H9 (cell line): Measurements from ENCODE around the gene TMEM52B. TPM values are rescaled to one million over a fixed set of nuclear protein-coding genes. Genes with fewer than 3 reads are reported as not detected.
A peak's percentile ranks its signal among the peaks of the same experiment; 100 is the strongest.
"Not testable (repeated sequence)": the region's sequence is repeated elsewhere in the genome, so short reads cannot be mapped to it uniquely, and the experiment has no call there.

Source experiments
- DNase-seq: peaks from one replicate; pipeline ENCODE4 v3.0.0-alpha.2; 2017
- H2AFZ ChIP-seq: one replicate; pipeline ENCODE4 v1.6.1; 2013; ENCODE audit warnings: mild to moderate bottlenecking, low read length, control low read depth, moderate library complexity
- H2AK5ac ChIP-seq: 2 replicates; pipeline ENCODE4 v1.6.1; 2013; ENCODE audit warnings: low read length, control low read depth, mixed read lengths; ENCODE audit not compliant: insufficient read length
- H2BK120ac ChIP-seq: one replicate; pipeline ENCODE4 v1.6.1; 2013; ENCODE audit warnings: low read depth, mild to moderate bottlenecking, low read length, control low read depth, inconsistent platforms; ENCODE audit not compliant: poor library complexity, severe bottlenecking
- H2BK12ac ChIP-seq: 2 replicates; pipeline ENCODE4 v1.6.1; 2013; ENCODE audit warnings: low read length, control low read depth, mixed read lengths, low read depth; ENCODE audit not compliant: insufficient read length
- H2BK15ac ChIP-seq: 2 replicates; pipeline ENCODE4 v1.6.1; 2013; ENCODE audit warnings: low read depth, low read length, control low read depth
- H2BK20ac ChIP-seq: one replicate; pipeline ENCODE4 v1.6.1; 2013; ENCODE audit warnings: low read depth, mild to moderate bottlenecking, low read length, control low read depth, inconsistent platforms; ENCODE audit not compliant: poor library complexity, severe bottlenecking
- H2BK5ac ChIP-seq: 2 replicates; pipeline ENCODE4 v1.6.1; 2013; ENCODE audit warnings: low read length, control low read depth, mixed read lengths; ENCODE audit not compliant: insufficient read length
- H3K14ac ChIP-seq: 2 replicates; pipeline ENCODE4 v1.6.1; 2013; ENCODE audit warnings: low read length, control low read depth; ENCODE audit not compliant: insufficient read depth
- H3K18ac ChIP-seq: 2 replicates; pipeline ENCODE4 v1.6.1; 2013; ENCODE audit warnings: low read depth, mild to moderate bottlenecking, mixed read lengths, low read length, control low read depth; ENCODE audit not compliant: insufficient read length
- H3K23ac ChIP-seq: 2 replicates; pipeline ENCODE4 v1.6.1; 2013; ENCODE audit warnings: low read length, control low read depth, mixed read lengths, low read depth; ENCODE audit not compliant: insufficient read length
- H3K23me2 ChIP-seq: 2 replicates; pipeline ENCODE4 v1.6.1; 2013; ENCODE audit warnings: low read depth, mild to moderate bottlenecking, mixed read lengths, low read length, control low read depth; ENCODE audit not compliant: insufficient read length, poor library complexity, severe bottlenecking
- H3K27ac ChIP-seq: 2 replicates; pipeline ENCODE4 v1.5.1; 2013; ENCODE audit warnings: low read length, control low read depth, mixed read lengths, low read depth; ENCODE audit not compliant: insufficient read length
- H3K27me3 ChIP-seq: 2 replicates; pipeline ENCODE4 v1.6.1; 2013; ENCODE audit warnings: low read length, control low read depth, inconsistent platforms; ENCODE audit not compliant: insufficient read depth
- H3K4ac ChIP-seq: 2 replicates; pipeline ENCODE4 v1.6.1; 2013; ENCODE audit warnings: low read depth, mild to moderate bottlenecking, control low read depth, inconsistent platforms, low read length, moderate library complexity
- H3K4me1 ChIP-seq: 2 replicates; pipeline ENCODE4 v1.6.1; 2013; ENCODE audit warnings: low read length, control low read depth, inconsistent platforms; ENCODE audit not compliant: insufficient read depth
- H3K4me2 ChIP-seq: 2 replicates; pipeline ENCODE4 v1.6.1; 2013; ENCODE audit warnings: low read length, control low read depth, mixed read lengths; ENCODE audit not compliant: insufficient read length, insufficient read depth
- H3K56ac ChIP-seq: 2 replicates; pipeline ENCODE4 v1.6.1; 2013; ENCODE audit warnings: low read depth, mild to moderate bottlenecking, mixed read lengths, low read length, control low read depth; ENCODE audit not compliant: insufficient read length
- H3K79me1 ChIP-seq: 2 replicates; pipeline ENCODE4 v1.6.1; 2013; ENCODE audit warnings: low read depth, mild to moderate bottlenecking, moderate library complexity, low read length, control low read depth, inconsistent platforms; ENCODE audit not compliant: insufficient read depth, poor library complexity, severe bottlenecking
- H3K79me2 ChIP-seq: 2 replicates; pipeline ENCODE4 v1.6.1; 2013; ENCODE audit warnings: low read length, control low read depth, inconsistent platforms; ENCODE audit not compliant: insufficient read depth
- H3K9ac ChIP-seq: 2 replicates; pipeline ENCODE4 v1.6.1; 2013; ENCODE audit warnings: low read length, control low read depth, mixed read lengths; ENCODE audit not compliant: insufficient read length; ENCODE audit errors: extremely low read depth
- H3K9me3 ChIP-seq: one replicate; pipeline ENCODE4 v1.6.1; 2013; ENCODE audit warnings: low read depth, low read length, inconsistent platforms; ENCODE audit not compliant: control insufficient read depth
- H3T11ph ChIP-seq: one replicate; pipeline ENCODE4 v1.6.1; 2013; ENCODE audit warnings: mild to moderate bottlenecking, low read length, control low read depth, inconsistent platforms
- H4K20me1 ChIP-seq: one replicate; pipeline ENCODE4 v1.6.1; 2013; ENCODE audit not compliant: control insufficient read depth, insufficient read length, insufficient read depth
- H4K5ac ChIP-seq: 2 replicates; pipeline ENCODE4 v1.6.1; 2013; ENCODE audit warnings: low read depth, mild to moderate bottlenecking, mixed read lengths, low read length, control low read depth; ENCODE audit not compliant: insufficient read length
- H4K8ac ChIP-seq: replicated peaks from 2 replicates; pipeline ENCODE4 v1.6.1; 2013; ENCODE audit warnings: low read length, control low read depth, mixed read lengths, low read depth; ENCODE audit not compliant: insufficient read length
- H4K91ac ChIP-seq: 2 replicates; pipeline ENCODE4 v1.6.1; 2013; ENCODE audit warnings: low read depth, mild to moderate bottlenecking, moderate library complexity, mixed read lengths, low read length, control low read depth; ENCODE audit not compliant: insufficient read length
- H3K27ac Mint-ChIP-seq, 3 experiments: 2 replicates in 2 of 3; 3 replicates in 1 of 3; pipeline ENCODE4 v1.8.0; 2020 to 2021; ENCODE audit warnings: mixed read lengths in 3 of 3, mild to moderate bottlenecking in 1 of 3, moderate library complexity in 1 of 3
- H3K27me3 Mint-ChIP-seq: 2 replicates; pipeline ENCODE4 v1.8.0; 2021; ENCODE audit warnings: low read depth, mild to moderate bottlenecking, moderate library complexity, mixed read lengths
- H3K36me3 Mint-ChIP-seq, 3 experiments: 2 replicates in 2 of 3; 3 replicates in 1 of 3; pipeline ENCODE4 v1.8.0; 2020 to 2021; ENCODE audit warnings: low read depth in 3 of 3, mixed read lengths in 3 of 3; ENCODE audit not compliant: insufficient read depth in 1 of 3
- H3K4me1 Mint-ChIP-seq, 2 experiments: 2 replicates each; pipeline ENCODE4 v1.8.0; 2020; ENCODE audit warnings: mixed read lengths in 2 of 2
- H3K4me3 Mint-ChIP-seq, 2 experiments: 2 replicates in 1 of 2; 3 replicates in 1 of 2; pipeline ENCODE4 v1.8.0; 2020 to 2021; ENCODE audit warnings: mild to moderate bottlenecking in 2 of 2, mixed read lengths in 2 of 2, moderate library complexity in 1 of 2
- H3K9me3 Mint-ChIP-seq, 2 experiments: 2 replicates in 1 of 2; 3 replicates in 1 of 2; pipeline ENCODE4 v1.8.0; 2020; ENCODE audit warnings: mild to moderate bottlenecking in 2 of 2, mixed read lengths in 2 of 2, moderate library complexity in 1 of 2
- WGBS: extraction: QIAGEN DNeasy Blood & Tissue Kit; methylation state at CpG from one replicate; pipeline ENCODE4 v1.1.7; 2013; ENCODE audit warnings: missing lambda C conversion rate, low lambda C conversion rate, mixed read lengths; ENCODE audit not compliant: insufficient read length; ENCODE audit errors: extremely low coverage; 5-methylcytosine and 5-hydroxymethylcytosine counted together
- total RNA-seq: library from RNA; stranded (reverse); gene quantifications from 2 replicates; pipeline ENCODE4 v1.2.1, GENCODE V29; 2021
- TF ChIP-seq, protein P1 (sequence below): fragments of 200-600 bp; sonication (generic); conservative IDR thresholded peaks from 3 replicates; pipeline ENCODE4 v1.8.0; 2021; ENCODE audit warnings: antibody characterized with exemption, mild to moderate bottlenecking

Gene TMEM52B
- total RNA-seq, 1 experiment from 2014 or later, result not detected

DNA sequence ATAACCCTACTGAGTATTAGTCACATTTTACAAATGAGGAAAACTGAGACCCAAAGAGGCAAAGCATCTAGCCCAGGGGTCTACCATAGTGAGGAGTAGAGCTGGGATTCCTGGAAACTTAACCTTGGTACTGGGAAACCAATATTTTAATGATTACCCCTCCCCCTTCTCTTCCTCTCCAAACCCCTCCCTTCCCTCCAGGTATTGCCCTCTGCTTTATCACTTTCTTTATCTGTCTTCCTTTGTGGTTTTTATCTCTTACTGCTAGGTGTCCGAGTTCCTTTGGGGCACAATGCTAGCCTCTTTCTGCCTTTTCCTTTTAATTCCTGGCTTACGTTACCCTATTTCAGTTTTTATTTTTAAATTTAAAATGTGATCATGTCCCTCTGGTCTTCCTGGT is 36.6 kb downstream of the TMEM52B start:
- H2BK120ac ChIP-seq, result no peak overlapping the region
- no peak overlapping the region for H3K9ac ChIP-seq
- no peak overlapping the region for H3K27ac Mint-ChIP-seq
- H4K8ac ChIP-seq, result no peak overlapping the region
- H2AK5ac ChIP-seq, result no peak overlapping the region
- H3K4ac ChIP-seq, result no peak overlapping the region
- H2BK20ac ChIP-seq, result no peak overlapping the region
- TF ChIP-seq, protein P1, sequence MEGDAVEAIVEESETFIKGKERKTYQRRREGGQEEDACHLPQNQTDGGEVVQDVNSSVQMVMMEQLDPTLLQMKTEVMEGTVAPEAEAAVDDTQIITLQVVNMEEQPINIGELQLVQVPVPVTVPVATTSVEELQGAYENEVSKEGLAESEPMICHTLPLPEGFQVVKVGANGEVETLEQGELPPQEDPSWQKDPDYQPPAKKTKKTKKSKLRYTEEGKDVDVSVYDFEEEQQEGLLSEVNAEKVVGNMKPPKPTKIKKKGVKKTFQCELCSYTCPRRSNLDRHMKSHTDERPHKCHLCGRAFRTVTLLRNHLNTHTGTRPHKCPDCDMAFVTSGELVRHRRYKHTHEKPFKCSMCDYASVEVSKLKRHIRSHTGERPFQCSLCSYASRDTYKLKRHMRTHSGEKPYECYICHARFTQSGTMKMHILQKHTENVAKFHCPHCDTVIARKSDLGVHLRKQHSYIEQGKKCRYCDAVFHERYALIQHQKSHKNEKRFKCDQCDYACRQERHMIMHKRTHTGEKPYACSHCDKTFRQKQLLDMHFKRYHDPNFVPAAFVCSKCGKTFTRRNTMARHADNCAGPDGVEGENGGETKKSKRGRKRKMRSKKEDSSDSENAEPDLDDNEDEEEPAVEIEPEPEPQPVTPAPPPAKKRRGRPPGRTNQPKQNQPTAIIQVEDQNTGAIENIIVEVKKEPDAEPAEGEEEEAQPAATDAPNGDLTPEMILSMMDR, result no peak
- H3K27ac ChIP-seq, result no peak overlapping the region
- H4K91ac ChIP-seq, result no peak overlapping the region
- no peaks in the 10 kb centered on the region for H3K9me3 Mint-ChIP-seq
- H3K27me3 ChIP-seq, result no peaks in the 10 kb centered on the region
- H3T11ph ChIP-seq, result no peak overlapping the region
- H2BK15ac ChIP-seq, result no peak overlapping the region
- H2AFZ ChIP-seq, result no peak overlapping the region
- H3K4me2 ChIP-seq, result peak overlapping the region; percentile 64
- H4K20me1 ChIP-seq, result peaks cover 3% of the 10 kb centered on the region
- H3K27me3 Mint-ChIP-seq, result no peaks in the 10 kb centered on the region
- H3K4me1 Mint-ChIP-seq, result peaks cover 19 to 23% of the 10 kb centered on the region in 2 experiments
- H3K56ac ChIP-seq, result no peak overlapping the region
- peaks cover 3% of the 10 kb centered on the region; the same call in 1 of the 2 replicates for H3K79me2 ChIP-seq
- no peak overlapping the region for H4K5ac ChIP-seq
- WGBS, result no CpG with 5 or more reads among the region's 2 CpGs
- no peak overlapping the region for H3K14ac ChIP-seq
- H3K23me2 ChIP-seq, result peaks cover 12% of the 10 kb centered on the region
- peaks cover 11% of the 10 kb centered on the region for H3K79me1 ChIP-seq
- DNase-seq, result no peak
- peaks cover 6 to 22% (median 13%) of the 10 kb centered on the region in 3 experiments for H3K36me3 Mint-ChIP-seq
- no peak overlapping the region for H2BK12ac ChIP-seq
- peaks cover 6% of the 10 kb centered on the region for H3K4me1 ChIP-seq
- H3K4me3 Mint-ChIP-seq, result peak overlapping the region in 1 of 2 experiments; percentile 99; a peak in 3 of 5 replicates
- H3K9me3 ChIP-seq, result no peaks in the 10 kb centered on the region
- no peak overlapping the region for H3K18ac ChIP-seq
- H3K23ac ChIP-seq, result no peak overlapping the region
- H2BK5ac ChIP-seq, result no peak overlapping the region

DNA sequence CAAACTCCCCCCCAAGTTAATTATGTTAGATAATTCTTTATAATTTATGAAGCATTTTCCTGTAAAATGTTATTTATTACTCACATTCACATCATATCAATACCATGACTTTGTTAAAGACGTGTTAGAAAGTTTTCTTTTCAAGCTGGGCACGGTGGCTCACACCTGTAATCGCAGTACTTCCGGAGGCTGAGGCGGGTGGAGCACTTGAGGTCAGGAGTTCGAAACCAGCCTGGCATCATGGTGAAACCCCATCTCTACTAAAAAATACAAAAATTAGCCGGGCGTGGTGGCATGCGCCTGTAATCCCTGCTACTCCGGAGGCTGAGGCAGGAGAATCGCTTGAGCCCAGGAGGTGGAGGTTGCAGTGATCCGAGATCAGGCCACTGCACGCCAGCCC is 37.1 kb downstream of the TMEM52B start:
- H3K79me1 ChIP-seq, result peaks cover 11% of the 10 kb centered on the region
- H3K56ac ChIP-seq, H4K91ac ChIP-seq, H3K79me2 ChIP-seq, H3K27me3 Mint-ChIP-seq, H3K9ac ChIP-seq, H3K14ac ChIP-seq, H2BK120ac ChIP-seq, DNase-seq, H3K18ac ChIP-seq, H4K5ac ChIP-seq, H3K4ac ChIP-seq, H4K8ac ChIP-seq, H3K9me3 ChIP-seq, H2BK12ac ChIP-seq, H3K4me3 Mint-ChIP-seq, H3K27ac ChIP-seq, H2BK15ac ChIP-seq, H3K27me3 ChIP-seq, H2AK5ac ChIP-seq, H2AFZ ChIP-seq, H3K4me1 ChIP-seq, H3T11ph ChIP-seq, H4K20me1 ChIP-seq, H3K23ac ChIP-seq, H3K9me3 Mint-ChIP-seq, H2BK20ac ChIP-seq, H3K27ac Mint-ChIP-seq, H2BK5ac ChIP-seq, H3K4me2 ChIP-seq: not testable (repeated sequence)
- Mint-ChIP-seq H3K36me3 (peaks cover 11 to 27% (median 18%) of the 10 kb centered on the region in 3 experiments), H3K4me1 (peaks cover 19 to 23% of the 10 kb centered on the region in 2 experiments)
- WGBS, result no CpG with 5 or more reads among the region's 13 CpGs
- H3K23me2 ChIP-seq, result peaks cover 12% of the 10 kb centered on the region
